Caco-2 (cell line): ENCODE data around the gene C5orf63. TPM values are rescaled to one million over a fixed set of nuclear protein-coding genes. Genes with fewer than 3 reads are reported as not detected.
"Not testable (repeated sequence)": the region's sequence is repeated elsewhere in the genome, so short reads cannot be mapped to it uniquely, and the experiment has no call there.

ENCODE experiments used
- BruUV-seq: library from RNA; stranded (reverse); fragments of 400-500 nt; replicated peaks from 2 replicates; lab custom pipeline; 2021; lab: Mats Ljungman, UMichigan
- CTCF ChIA-PET: fragments of 300-600 bp; sonication (Branson Sonifier 250); formaldehyde crosslinking; loops from one replicate; lab custom pipeline; 2022; ENCODE audit warnings: antibody characterized with exemption; lab: Charles Lee
- POLR2A ChIA-PET: fragments of 300-600 bp; sonication (Branson Sonifier 250); formaldehyde crosslinking; loops from one replicate; lab custom pipeline; 2022; ENCODE audit warnings: antibody characterized with exemption; lab: Charles Lee
- DNase-seq, 2 experiments: peaks; one replicate each; pipeline versions ENCODE4 v3.0.0 to v3.0.0-alpha.2; 2020 to 2022
- H3K27me3 ChIP-seq: replicated peaks from 2 replicates; pipeline ENCODE4 v1.6.0; 2011; ENCODE audit warnings: low read length; ENCODE audit not compliant: control insufficient read depth, insufficient read depth
- H3K36me3 ChIP-seq: 2 replicates; pipeline ENCODE4 v1.5.1; 2011; ENCODE audit warnings: low read length; ENCODE audit not compliant: control insufficient read depth, insufficient read depth
- H3K4me1 ChIP-seq: fragments of 250-450 bp; sonication (Bioruptor Pico); 2 replicates; pipeline ENCODE4 v1.5.1; 2020; ENCODE audit warnings: mild to moderate bottlenecking
- H3K4me3 ChIP-seq: 2 replicates; pipeline ENCODE4 v1.5.1; 2011; ENCODE audit warnings: low read depth, mild to moderate bottlenecking, control low read depth, low read length
- H3K9me3 ChIP-seq: fragments of 250-450 bp; sonication (Bioruptor Pico); 2 replicates; pipeline ENCODE4 v1.5.1; 2020; ENCODE audit warnings: mild to moderate bottlenecking, moderate library complexity
- H3K27ac Mint-ChIP-seq: one replicate; pipeline ENCODE4 v1.8.0; 2022; ENCODE audit warnings: mixed read lengths; ENCODE audit not compliant: unreplicated experiment
- H3K27me3 Mint-ChIP-seq: one replicate; pipeline ENCODE4 v1.8.0; 2022; ENCODE audit warnings: mixed read lengths; ENCODE audit not compliant: insufficient read depth, unreplicated experiment
- H3K36me3 Mint-ChIP-seq: one replicate; pipeline ENCODE4 v1.8.0; 2022; ENCODE audit warnings: mild to moderate bottlenecking, mixed read lengths; ENCODE audit not compliant: insufficient read depth, unreplicated experiment
- H3K4me1 Mint-ChIP-seq: one replicate; pipeline ENCODE4 v1.8.0; 2022; ENCODE audit warnings: low read depth, mixed read lengths; ENCODE audit not compliant: unreplicated experiment
- H3K4me3 Mint-ChIP-seq: one replicate; pipeline ENCODE4 v1.8.0; 2022; ENCODE audit warnings: mild to moderate bottlenecking, moderate library complexity, mixed read lengths; ENCODE audit not compliant: unreplicated experiment
- H3K9me3 Mint-ChIP-seq: one replicate; pipeline ENCODE4 v1.8.0; 2022; ENCODE audit warnings: mixed read lengths; ENCODE audit not compliant: unreplicated experiment
- intact Hi-C: fragments of 100-400 bp; cut with micrococcal nuclease; formaldehyde crosslinking; loops from one replicate; pipeline ENCODE4 v1.10.0; 2022; ENCODE audit not compliant: unreplicated experiment
- total RNA-seq: library from RNA; stranded (reverse); gene quantifications from 2 replicates; pipeline ENCODE4 v1.2.3, GENCODE V29; 2022
- TF ChIP-seq, protein P1 (sequence below), 2 experiments: fragments of 200-600 bp in 1 of 2; IDR thresholded peaks; 1 replicate in 1 of 2; 2 replicates in 1 of 2; pipeline versions ENCODE4 v1.5.1 to v1.8.0; 2011 to 2022; ENCODE audit warnings: antibody characterized with exemption in 1 of 2, control low read depth in 1 of 2, inconsistent platforms in 1 of 2, low read depth in 1 of 2, low read length in 1 of 2, mild to moderate bottlenecking in 1 of 2, moderate library complexity in 1 of 2; ENCODE audit not compliant: insufficient read depth in 1 of 2, severe bottlenecking in 1 of 2, unreplicated experiment in 1 of 2

Gene C5orf63
- total RNA-seq, 1 experiment from 2014 or later: 10.5 TPM

DNA sequence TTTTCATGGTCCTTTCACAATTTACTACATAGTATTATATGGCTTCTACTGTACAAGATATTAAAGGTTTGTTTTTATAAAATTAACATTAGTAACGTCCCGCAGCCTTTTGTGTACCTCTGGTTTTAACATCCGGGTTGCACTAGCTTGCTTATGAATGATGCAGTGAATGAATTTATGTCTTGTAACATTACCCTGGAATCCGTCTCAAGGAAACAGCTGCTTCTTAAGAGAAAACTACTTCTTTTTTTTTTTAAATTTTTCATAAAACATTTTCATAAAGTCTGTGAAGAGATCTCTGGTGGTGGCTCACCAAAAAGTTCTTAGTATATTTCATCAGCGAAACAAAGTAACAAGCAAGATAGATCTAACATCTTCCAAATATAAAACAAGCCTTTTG lies 66.6 kb downstream of the C5orf63 start:
- Histone ChIP-seq H3K4me1 (peaks cover 6% of the 10 kb centered on the region), H3K4me3 (no peak overlapping the region), H3K9me3 (no peaks in the 10 kb centered on the region), H3K36me3 (no peaks in the 10 kb centered on the region), H3K27me3 (no peaks in the 10 kb centered on the region)
- no peaks in the 10 kb centered on the region for H3K36me3 Mint-ChIP-seq
- H3K27me3 Mint-ChIP-seq: no peaks in the 10 kb centered on the region
- ChIA-PET CTCF (no interaction called here), POLR2A (no interaction called here)
- intact Hi-C loops: no loop called here
- TF ChIP-seq, protein P1, sequence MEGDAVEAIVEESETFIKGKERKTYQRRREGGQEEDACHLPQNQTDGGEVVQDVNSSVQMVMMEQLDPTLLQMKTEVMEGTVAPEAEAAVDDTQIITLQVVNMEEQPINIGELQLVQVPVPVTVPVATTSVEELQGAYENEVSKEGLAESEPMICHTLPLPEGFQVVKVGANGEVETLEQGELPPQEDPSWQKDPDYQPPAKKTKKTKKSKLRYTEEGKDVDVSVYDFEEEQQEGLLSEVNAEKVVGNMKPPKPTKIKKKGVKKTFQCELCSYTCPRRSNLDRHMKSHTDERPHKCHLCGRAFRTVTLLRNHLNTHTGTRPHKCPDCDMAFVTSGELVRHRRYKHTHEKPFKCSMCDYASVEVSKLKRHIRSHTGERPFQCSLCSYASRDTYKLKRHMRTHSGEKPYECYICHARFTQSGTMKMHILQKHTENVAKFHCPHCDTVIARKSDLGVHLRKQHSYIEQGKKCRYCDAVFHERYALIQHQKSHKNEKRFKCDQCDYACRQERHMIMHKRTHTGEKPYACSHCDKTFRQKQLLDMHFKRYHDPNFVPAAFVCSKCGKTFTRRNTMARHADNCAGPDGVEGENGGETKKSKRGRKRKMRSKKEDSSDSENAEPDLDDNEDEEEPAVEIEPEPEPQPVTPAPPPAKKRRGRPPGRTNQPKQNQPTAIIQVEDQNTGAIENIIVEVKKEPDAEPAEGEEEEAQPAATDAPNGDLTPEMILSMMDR (IDR thresholded peaks at IDR 0.05; ENCODE audit: insufficient read depth in 1 of 2, low read depth in 1 of 2, low read length in 1 of 2, severe bottlenecking in 1 of 2, unreplicated experiment in 1 of 2): no peak
- H3K4me3 Mint-ChIP-seq: no peak overlapping the region
- peaks cover 6% of the 10 kb centered on the region for H3K4me1 Mint-ChIP-seq
- no peak overlapping the region for H3K27ac Mint-ChIP-seq
- H3K9me3 Mint-ChIP-seq: no peaks in the 10 kb centered on the region
- no peak for DNase-seq
- BruUV-seq: no TSS peak

DNA sequence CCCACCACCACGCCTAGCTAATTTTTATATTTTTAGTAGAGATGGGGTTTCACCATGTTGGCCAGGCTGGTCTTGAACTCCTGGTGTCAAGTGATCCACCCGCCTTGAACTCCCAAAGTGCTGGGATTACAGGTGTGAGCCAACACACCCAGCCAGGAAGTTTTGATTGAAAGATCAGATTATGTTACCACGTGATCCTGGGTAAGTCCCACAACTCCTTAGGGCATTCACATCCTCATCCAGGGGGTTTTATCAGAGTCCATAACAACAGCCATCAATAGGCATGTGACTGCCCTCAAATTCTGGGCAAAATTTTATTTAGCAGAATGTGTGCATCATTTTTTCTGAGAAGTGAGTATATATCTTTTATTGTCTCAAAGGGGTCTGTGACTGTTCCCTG lies 68.0 kb downstream of the C5orf63 start:
- BruUV-seq, POLR2A ChIA-PET: not testable (repeated sequence)

DNA sequence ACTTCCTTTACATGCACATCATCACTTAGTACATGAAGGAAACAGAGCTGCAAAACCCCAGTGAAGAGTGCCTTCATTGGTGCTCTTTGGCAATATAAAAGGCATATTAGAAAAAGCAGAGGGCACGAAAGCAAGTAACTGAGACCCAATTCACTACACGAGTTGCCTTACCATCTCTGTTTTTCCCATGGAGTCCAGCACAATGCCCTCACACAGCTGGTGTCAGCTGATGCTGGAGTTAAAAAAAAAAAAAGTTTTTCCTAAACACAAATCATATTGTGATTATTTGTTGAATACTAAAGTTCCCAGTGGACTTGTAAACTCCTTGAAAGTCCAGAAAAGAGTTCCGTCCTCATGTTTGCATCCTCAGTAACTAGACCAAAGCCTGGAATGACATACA lies 68.6 kb downstream of the C5orf63 start:
- ChIA-PET CTCF (no interaction called here), POLR2A (no interaction called here)
- H3K27ac Mint-ChIP-seq: no peak overlapping the region
- Histone ChIP-seq H3K4me3 (no peak overlapping the region), H3K4me1 (peaks cover 9% of the 10 kb centered on the region), H3K9me3 (no peaks in the 10 kb centered on the region), H3K36me3 (no peaks in the 10 kb centered on the region), H3K27me3 (no peaks in the 10 kb centered on the region)
- no peaks in the 10 kb centered on the region for H3K27me3 Mint-ChIP-seq
- no peaks in the 10 kb centered on the region for H3K36me3 Mint-ChIP-seq
- TF ChIP-seq, protein P1 (IDR thresholded peaks at IDR 0.05; ENCODE audit: insufficient read depth in 1 of 2, low read depth in 1 of 2, low read length in 1 of 2, severe bottlenecking in 1 of 2, unreplicated experiment in 1 of 2): no peak
- peaks cover 8% of the 10 kb centered on the region for H3K4me1 Mint-ChIP-seq
- intact Hi-C loops: no loop called here
- no peaks in the 10 kb centered on the region for H3K9me3 Mint-ChIP-seq
- no TSS peak for BruUV-seq
- DNase-seq: no peak
- no peak overlapping the region for H3K4me3 Mint-ChIP-seq

More for the DNA sequence above, 68.0 kb downstream of the C5orf63 start:
- intact Hi-C loops, H3K4me1 Mint-ChIP-seq, H3K27me3 ChIP-seq, H3K4me3 Mint-ChIP-seq, H3K4me1 ChIP-seq, H3K9me3 ChIP-seq, H3K36me3 ChIP-seq, CTCF ChIA-PET, H3K27me3 Mint-ChIP-seq, H3K4me3 ChIP-seq, H3K9me3 Mint-ChIP-seq, H3K27ac Mint-ChIP-seq, H3K36me3 Mint-ChIP-seq, DNase-seq: not testable (repeated sequence)
